Osteocyte (in vitro differentiated cells): ENCODE data around the gene CTU1. TPM values are rescaled to one million over a fixed set of nuclear protein-coding genes. Genes with fewer than 3 reads are reported as not detected.

Experiments
- DNase-seq: peaks from one replicate; pipeline ENCODE4 v3.0.0; 2021; ENCODE audit warnings: mixed read lengths; ENCODE audit not compliant: unreplicated experiment; ENCODE audit errors: extremely low spot score
- H3K27ac Mint-ChIP-seq: one replicate; pipeline ENCODE4 v1.8.0; 2021; ENCODE audit warnings: mild to moderate bottlenecking, mixed read lengths; ENCODE audit not compliant: unreplicated experiment
- H3K27me3 Mint-ChIP-seq: one replicate; pipeline ENCODE4 v1.8.0; 2021; ENCODE audit warnings: mixed read lengths; ENCODE audit not compliant: unreplicated experiment
- H3K36me3 Mint-ChIP-seq: one replicate; pipeline ENCODE4 v1.8.0; 2021; ENCODE audit warnings: mixed read lengths; ENCODE audit not compliant: unreplicated experiment
- H3K4me1 Mint-ChIP-seq: one replicate; pipeline ENCODE4 v1.8.0; 2021; ENCODE audit warnings: mixed read lengths; ENCODE audit not compliant: unreplicated experiment
- H3K4me3 Mint-ChIP-seq: one replicate; pipeline ENCODE4 v1.8.0; 2021; ENCODE audit warnings: mild to moderate bottlenecking, moderate library complexity, mixed read lengths; ENCODE audit not compliant: unreplicated experiment
- H3K9me3 Mint-ChIP-seq: one replicate; pipeline ENCODE4 v1.8.0; 2021; ENCODE audit warnings: mixed read lengths; ENCODE audit not compliant: unreplicated experiment
- CTCF ChIP-seq: fragments of 200-600 bp; sonication (generic); IDR thresholded peaks from 2 replicates; pipeline ENCODE4 v1.5.0; 2021; ENCODE audit warnings: antibody characterized with exemption, mild to moderate bottlenecking, moderate library complexity
- total RNA-seq: library from RNA; stranded (reverse); gene quantifications from 2 replicates; pipeline ENCODE4 v1.2.1, GENCODE V29; 2021

Gene CTU1
- total RNA-seq, 1 donor from 2014 or later: 5.6 TPM

- Mint-ChIP-seq H3K27me3 (no peaks in the 10 kb centered on the region), H3K4me1 (peaks cover 7% of the 10 kb centered on the region), H3K9me3 (no peaks in the 10 kb centered on the region), H3K27ac (no peak overlapping the region), H3K4me3 (no peak overlapping the region), H3K36me3 (no peaks in the 10 kb centered on the region)
- no peak for DNase-seq
- no peak for TF ChIP-seq CTCF
These were observed 17.3 kb upstream of the CTU1 start for GRCh38 chr19:51125421-51126075.

- Mint-ChIP-seq H3K36me3 (no peaks in the 10 kb centered on the region), H3K9me3 (no peaks in the 10 kb centered on the region), H3K4me1 (peaks cover 7% of the 10 kb centered on the region), H3K27me3 (no peaks in the 10 kb centered on the region), H3K27ac (no peak within 1 kb of the TSS), H3K4me3 (no peak within 1 kb of the TSS)
- DNase-seq: no peak
- TF ChIP-seq CTCF: no peak
These were observed 16.5 kb upstream of the CTU1 start, which contains the start of gene SIGLEC9 for GRCh38 chr19:51124729-51125128. Gene SIGLEC9 (plus strand): TSS chr19:51124906. CDS start chr19:51124975, 69 bp downstream.

GRCh38 chr19:51124216-51124615, 16.0 kb upstream of the CTU1 start:
- H3K36me3 Mint-ChIP-seq: no peaks in the 10 kb centered on the region
- H3K4me3 Mint-ChIP-seq: no peak overlapping the region
- TF ChIP-seq CTCF: no peak
- no peaks in the 10 kb centered on the region for H3K9me3 Mint-ChIP-seq
- H3K27me3 Mint-ChIP-seq: no peaks in the 10 kb centered on the region
- H3K27ac Mint-ChIP-seq: no peak overlapping the region
- peaks cover 7% of the 10 kb centered on the region for H3K4me1 Mint-ChIP-seq
- DNase-seq: no peak

- peaks cover 4% of the 10 kb centered on the region for H3K4me1 Mint-ChIP-seq
- no peaks in the 10 kb centered on the region for H3K36me3 Mint-ChIP-seq
- H3K27me3 Mint-ChIP-seq: no peaks in the 10 kb centered on the region
- DNase-seq: no peak
- H3K4me3 Mint-ChIP-seq: no peak overlapping the region
- H3K27ac Mint-ChIP-seq: no peak overlapping the region
- TF ChIP-seq CTCF: no peak
- no peaks in the 10 kb centered on the region for H3K9me3 Mint-ChIP-seq
These were observed 15.6 kb upstream of the CTU1 start for GRCh38 chr19:51123802-51124201.

- Mint-ChIP-seq H3K36me3 (no peaks in the 10 kb centered on the region), H3K4me1 (no peaks in the 10 kb centered on the region), H3K9me3 (no peaks in the 10 kb centered on the region), H3K4me3 (no peak overlapping the region), H3K27me3 (no peaks in the 10 kb centered on the region), H3K27ac (no peak overlapping the region)
- no peak for DNase-seq
- no peak for TF ChIP-seq CTCF
These were observed 15.2 kb upstream of the CTU1 start for GRCh38 chr19:51123381-51123800.
